GM19328 (cell line): ENCODE measurements around the gene TMTC1.

Experiments
- ATAC-seq: cut with Tn5 transposase; IDR thresholded peaks from one replicate; pipeline ENCODE4 v1.9.1; 2021; ENCODE audit warnings: mild to moderate bottlenecking, moderate library complexity; ENCODE audit not compliant: unreplicated experiment

Gene TMTC1

GRCh38 chr12:29492891-29493290 is 290.9 kb downstream of the TMTC1 start:
- no peak for ATAC-seq

- no peak for ATAC-seq
Observed at GRCh38 chr12:29486972-29487371, 296.8 kb downstream of the TMTC1 start.

GRCh38 chr12:29463198-29463597 is 320.5 kb downstream of the TMTC1 start:
- ATAC-seq, result no peak

- no peak for ATAC-seq
Observed at GRCh38 chr12:29460082-29460481, 323.7 kb downstream of the TMTC1 start.

DNA sequence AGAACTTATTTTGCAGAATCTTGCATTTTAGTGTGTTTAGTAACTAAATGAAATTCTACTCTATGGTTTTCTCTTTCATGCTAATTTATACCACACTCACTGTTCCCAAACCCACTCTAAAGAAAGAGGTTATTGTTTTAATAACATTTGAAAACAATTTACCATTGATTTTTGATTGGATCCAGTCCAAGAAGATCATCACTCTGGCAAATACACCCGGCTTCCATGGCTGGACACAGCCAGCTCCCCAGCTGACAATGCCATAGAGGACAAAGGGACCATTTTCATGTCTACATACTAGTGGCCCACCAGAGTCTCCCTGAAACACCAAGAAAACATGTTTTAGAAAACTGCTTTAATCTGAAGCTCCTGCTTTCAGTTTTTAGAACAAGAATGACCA is 328.7 kb downstream of the TMTC1 start:
- no peak for ATAC-seq

GRCh38 chr12:29451888-29452287 is 331.9 kb downstream of the TMTC1 start:
- ATAC-seq, result no peak
